Coronary artery (tissue), 2 donors: ENCODE measurements around the gene SLC6A6.

ENCODE experiments used
- DNase-seq: peaks from one replicate; pipeline ENCODE4 v3.0.0-alpha.2; 2017; ENCODE audit warnings: low spot score
- H3K27ac ChIP-seq, 2 donors: fragments of 200-600 bp; sonication (generic); one replicate each; pipeline ENCODE4 v1.5.1; 2016 to 2019
- H3K4me3 ChIP-seq: fragments of 200-600 bp; sonication (generic); 2 replicates; pipeline ENCODE4 v1.5.1; 2016; ENCODE audit warnings: mild to moderate bottlenecking, moderate library complexity
- CTCF ChIP-seq: fragments of 200-600 bp; sonication (generic); IDR thresholded peaks from one replicate; pipeline ENCODE4 v1.5.1; 2019; ENCODE audit warnings: antibody characterized with exemption

The SLC6A6 gene

GRCh38 chr3:14490831-14491230, 88.4 kb downstream of the SLC6A6 start:
- no peak for DNase-seq
- TF ChIP-seq CTCF = no peak
- no peak overlapping the region for H3K4me3 ChIP-seq
- no peak overlapping the region for H3K27ac ChIP-seq

- Histone ChIP-seq H3K27ac (no peak overlapping the region), H3K4me3 (no peak overlapping the region)
- DNase-seq = no peak
- TF ChIP-seq CTCF = no peak
Observed at GRCh38 chr3:14491396-14492190, 89.2 kb downstream of the SLC6A6 start.

GRCh38 chr3:14492948-14493881, 90.8 kb downstream of the SLC6A6 start:
- no peak for DNase-seq

GRCh38 chr3:14494279-14494972, 92.0 kb downstream of the SLC6A6 start:
- TF ChIP-seq CTCF = no peak
- no peak for DNase-seq
- H3K4me3 ChIP-seq = no peak overlapping the region
- no peak overlapping the region for H3K27ac ChIP-seq

More at GRCh38 chr3:14492948-14493881, 90.8 kb downstream of the SLC6A6 start:
- TF ChIP-seq CTCF = no peak
- H3K4me3 ChIP-seq = no peak overlapping the region
- H3K27ac ChIP-seq = no peak overlapping the region

- no peak for DNase-seq
- TF ChIP-seq CTCF = no peak
- H3K27ac ChIP-seq = no peak overlapping the region
- no peak overlapping the region for H3K4me3 ChIP-seq
Observed at GRCh38 chr3:14494973-14495300, 92.5 kb downstream of the SLC6A6 start.

- Histone ChIP-seq H3K4me3 (no peak overlapping the region), H3K27ac (no peak overlapping the region)
- no peak for TF ChIP-seq CTCF
- DNase-seq = no peak
Observed at GRCh38 chr3:14496351-14496750, 93.9 kb downstream of the SLC6A6 start.
